ENCODE results near the gene EPB41. TPM values are rescaled to one million over a fixed set of nuclear protein-coding genes. Genes with fewer than 3 reads are reported as not detected.

Gene EPB41
- total RNA-seq, 3 donors from 2014 or later = 45.8 to 82.2 (median 76.3) TPM

DNA sequence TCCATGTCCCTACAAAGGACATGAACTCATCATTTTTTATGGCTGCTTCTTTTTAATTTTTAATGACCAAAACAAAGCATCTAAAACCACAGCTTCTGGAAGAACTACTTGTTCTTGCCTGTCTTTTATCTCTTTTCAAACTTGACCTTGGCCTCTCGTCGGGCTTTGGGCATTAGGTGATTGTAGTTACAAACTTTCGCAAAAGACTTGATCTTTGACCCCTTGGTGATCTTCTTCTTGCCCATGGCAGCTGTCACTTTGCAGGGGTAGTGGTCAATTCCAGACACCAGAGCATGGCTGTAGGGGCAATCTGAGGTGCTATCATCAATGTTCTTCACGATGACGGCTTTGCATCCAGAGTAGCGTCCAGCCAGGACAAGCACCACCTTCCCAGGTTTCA lies 67.8 kb downstream of the EPB41 start:
- ATAC-seq = no peak
- Histone ChIP-seq H3K4me3 (no peak overlapping the region), H3K4me1 (ENCODE audit: low read depth) (no peaks in the 10 kb centered on the region), H3K9me3 (no peaks in the 10 kb centered on the region), H3K36me3 (ENCODE audit: low read depth) (no peaks in the 10 kb centered on the region)
- DNase-seq = no peak
- intact Hi-C loops (cut with DNase I, micrococcal nuclease) = no loop called here
- TF ChIP-seq, protein P1, sequence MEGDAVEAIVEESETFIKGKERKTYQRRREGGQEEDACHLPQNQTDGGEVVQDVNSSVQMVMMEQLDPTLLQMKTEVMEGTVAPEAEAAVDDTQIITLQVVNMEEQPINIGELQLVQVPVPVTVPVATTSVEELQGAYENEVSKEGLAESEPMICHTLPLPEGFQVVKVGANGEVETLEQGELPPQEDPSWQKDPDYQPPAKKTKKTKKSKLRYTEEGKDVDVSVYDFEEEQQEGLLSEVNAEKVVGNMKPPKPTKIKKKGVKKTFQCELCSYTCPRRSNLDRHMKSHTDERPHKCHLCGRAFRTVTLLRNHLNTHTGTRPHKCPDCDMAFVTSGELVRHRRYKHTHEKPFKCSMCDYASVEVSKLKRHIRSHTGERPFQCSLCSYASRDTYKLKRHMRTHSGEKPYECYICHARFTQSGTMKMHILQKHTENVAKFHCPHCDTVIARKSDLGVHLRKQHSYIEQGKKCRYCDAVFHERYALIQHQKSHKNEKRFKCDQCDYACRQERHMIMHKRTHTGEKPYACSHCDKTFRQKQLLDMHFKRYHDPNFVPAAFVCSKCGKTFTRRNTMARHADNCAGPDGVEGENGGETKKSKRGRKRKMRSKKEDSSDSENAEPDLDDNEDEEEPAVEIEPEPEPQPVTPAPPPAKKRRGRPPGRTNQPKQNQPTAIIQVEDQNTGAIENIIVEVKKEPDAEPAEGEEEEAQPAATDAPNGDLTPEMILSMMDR (IDR thresholded peaks at IDR 0.05) = no peak

DNA sequence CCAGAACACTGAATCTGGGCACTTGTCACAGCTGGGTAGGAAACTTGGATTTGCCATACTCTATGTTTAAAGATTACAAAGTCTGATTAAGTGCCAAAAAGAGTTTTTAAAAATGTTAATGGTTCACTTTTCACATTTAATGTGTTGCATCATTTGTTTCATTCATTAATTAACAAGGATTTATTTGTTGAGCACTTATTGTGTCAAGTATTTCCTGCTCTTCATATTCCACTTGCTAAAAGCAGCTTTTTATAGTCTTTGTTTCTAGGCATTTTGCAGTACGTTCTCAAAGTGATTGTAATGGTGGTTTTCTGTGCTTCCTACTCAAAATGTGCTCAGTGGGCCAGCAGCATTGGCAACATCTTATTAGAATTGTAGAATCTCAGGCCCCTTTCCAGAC lies 68.7 kb downstream of the EPB41 start:
- ATAC-seq = no peak
- H3K4me1 ChIP-seq (ENCODE audit: low read depth) = no peaks in the 10 kb centered on the region
- intact Hi-C loops (cut with DNase I, micrococcal nuclease) = no loop called here
- no peak for DNase-seq
- no peak overlapping the region for H3K4me3 ChIP-seq
- no peaks in the 10 kb centered on the region for H3K36me3 ChIP-seq (ENCODE audit: low read depth)
- TF ChIP-seq, protein P1 (IDR thresholded peaks at IDR 0.05) = no peak
- H3K9me3 ChIP-seq = no peaks in the 10 kb centered on the region

DNA sequence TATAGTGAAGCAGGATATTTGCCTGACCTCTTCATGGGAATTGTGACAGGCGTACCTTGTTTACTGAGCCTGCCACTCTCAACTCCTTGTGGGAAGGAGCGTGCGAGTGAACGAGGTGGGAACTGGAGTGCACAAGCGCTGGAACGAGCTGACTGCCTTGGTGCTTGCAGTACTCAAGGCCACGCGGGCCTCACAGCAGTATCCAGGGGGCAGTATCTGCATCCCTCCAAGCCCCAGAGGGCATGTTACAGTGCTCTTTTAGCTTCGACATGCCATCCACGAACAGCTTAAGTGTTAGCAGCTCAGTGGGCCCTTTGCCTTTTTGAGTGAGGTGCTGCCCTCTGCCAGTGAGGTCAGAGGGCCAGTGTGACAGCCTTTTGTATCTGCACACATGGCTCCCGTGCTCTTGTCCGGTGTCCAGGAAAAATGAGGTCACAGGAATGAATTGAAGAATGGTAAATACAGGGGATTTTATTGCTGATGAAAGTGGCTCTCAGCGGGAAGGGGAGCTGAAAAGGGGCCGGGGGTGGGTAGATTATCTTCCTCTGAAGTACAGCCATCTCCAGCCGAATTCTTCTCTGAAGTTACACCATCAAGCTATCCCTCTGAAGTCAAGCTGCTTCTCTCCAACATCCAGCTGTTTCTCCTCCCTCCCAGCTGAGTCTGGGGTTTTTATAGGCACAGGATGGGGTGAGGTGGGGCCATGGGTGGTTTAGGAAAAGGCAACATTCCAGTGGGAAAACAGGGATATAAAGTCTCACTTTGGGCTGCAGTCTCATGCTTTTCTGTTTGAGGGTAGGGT lies 69.3 kb downstream of the EPB41 start:
- H3K4me3 ChIP-seq = no peak overlapping the region
- ATAC-seq (no peak), DNase-seq (no peak)
- H3K9me3 ChIP-seq = no peaks in the 10 kb centered on the region
- H3K4me1 ChIP-seq (ENCODE audit: low read depth) = no peaks in the 10 kb centered on the region
- H3K36me3 ChIP-seq (ENCODE audit: low read depth) = no peaks in the 10 kb centered on the region
- TF ChIP-seq, protein P1 (IDR thresholded peaks at IDR 0.05) = no peak
- intact Hi-C loops (cut with DNase I, micrococcal nuclease) = no loop called here

DNA sequence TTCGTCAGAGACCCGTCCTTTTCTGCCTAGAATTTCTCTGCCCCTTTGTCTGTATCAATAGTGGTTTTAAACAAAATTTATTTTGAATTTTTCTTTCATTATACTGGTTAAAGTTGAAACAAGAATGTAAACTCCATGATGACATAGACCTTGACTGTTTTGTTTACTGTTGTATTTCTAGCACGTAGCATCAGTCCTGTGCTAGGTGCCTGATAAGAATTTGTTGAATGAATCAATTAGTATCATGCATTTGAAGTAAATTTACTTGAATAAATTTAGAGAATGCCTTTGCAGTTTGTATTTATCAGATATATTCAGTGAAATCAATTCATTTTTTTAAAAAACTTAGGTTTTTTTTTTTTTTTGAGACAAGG lies 69.9 kb downstream of the EPB41 start:
- H3K4me3 ChIP-seq = no peak overlapping the region
- DNase-seq = no peak
- no peak for ATAC-seq
- no peaks in the 10 kb centered on the region for H3K36me3 ChIP-seq (ENCODE audit: low read depth)
- intact Hi-C loops (cut with DNase I, micrococcal nuclease) = no loop called here
- H3K9me3 ChIP-seq = no peaks in the 10 kb centered on the region
- H3K4me1 ChIP-seq (ENCODE audit: low read depth) = no peaks in the 10 kb centered on the region
- TF ChIP-seq, protein P1 (IDR thresholded peaks at IDR 0.05) = no peak

DNA sequence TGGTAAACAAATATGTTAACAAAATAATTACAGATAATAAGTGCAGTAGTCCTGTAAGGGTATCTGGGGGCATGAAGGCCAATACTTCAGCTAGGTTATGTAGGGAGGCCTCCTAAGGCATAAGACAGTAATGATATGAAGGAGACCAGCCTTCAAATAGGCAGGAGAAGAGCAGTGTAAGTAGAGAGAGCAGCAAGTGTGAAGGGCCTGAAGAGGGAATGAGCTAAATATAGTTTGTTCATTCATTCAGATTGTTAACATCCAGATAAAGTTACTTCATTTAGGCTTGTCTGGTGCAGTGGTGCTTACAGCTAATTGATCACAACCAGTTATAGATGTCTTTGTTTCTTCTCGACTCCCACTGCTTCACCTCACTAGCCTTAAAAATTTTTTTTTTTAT lies 71.1 kb downstream of the EPB41 start:
- no peaks in the 10 kb centered on the region for H3K9me3 ChIP-seq
- ATAC-seq = no peak
- H3K4me3 ChIP-seq = no peak overlapping the region
- no peaks in the 10 kb centered on the region for H3K4me1 ChIP-seq (ENCODE audit: low read depth)
- H3K36me3 ChIP-seq (ENCODE audit: low read depth) = no peaks in the 10 kb centered on the region
- no peak for DNase-seq
- intact Hi-C loops (cut with DNase I, micrococcal nuclease) = no loop called here
- TF ChIP-seq, protein P1 (IDR thresholded peaks at IDR 0.05) = no peak

Data from mucosa of descending colon (tissue), 3 donors.